ENCODE data around the gene SCYL1. TPM values are rescaled to one million over a fixed set of nuclear protein-coding genes. Genes with fewer than 3 reads are reported as not detected.

SCYL1 gene
- total RNA-seq, 1 donor from 2014 or later = 16.9 TPM

DNA sequence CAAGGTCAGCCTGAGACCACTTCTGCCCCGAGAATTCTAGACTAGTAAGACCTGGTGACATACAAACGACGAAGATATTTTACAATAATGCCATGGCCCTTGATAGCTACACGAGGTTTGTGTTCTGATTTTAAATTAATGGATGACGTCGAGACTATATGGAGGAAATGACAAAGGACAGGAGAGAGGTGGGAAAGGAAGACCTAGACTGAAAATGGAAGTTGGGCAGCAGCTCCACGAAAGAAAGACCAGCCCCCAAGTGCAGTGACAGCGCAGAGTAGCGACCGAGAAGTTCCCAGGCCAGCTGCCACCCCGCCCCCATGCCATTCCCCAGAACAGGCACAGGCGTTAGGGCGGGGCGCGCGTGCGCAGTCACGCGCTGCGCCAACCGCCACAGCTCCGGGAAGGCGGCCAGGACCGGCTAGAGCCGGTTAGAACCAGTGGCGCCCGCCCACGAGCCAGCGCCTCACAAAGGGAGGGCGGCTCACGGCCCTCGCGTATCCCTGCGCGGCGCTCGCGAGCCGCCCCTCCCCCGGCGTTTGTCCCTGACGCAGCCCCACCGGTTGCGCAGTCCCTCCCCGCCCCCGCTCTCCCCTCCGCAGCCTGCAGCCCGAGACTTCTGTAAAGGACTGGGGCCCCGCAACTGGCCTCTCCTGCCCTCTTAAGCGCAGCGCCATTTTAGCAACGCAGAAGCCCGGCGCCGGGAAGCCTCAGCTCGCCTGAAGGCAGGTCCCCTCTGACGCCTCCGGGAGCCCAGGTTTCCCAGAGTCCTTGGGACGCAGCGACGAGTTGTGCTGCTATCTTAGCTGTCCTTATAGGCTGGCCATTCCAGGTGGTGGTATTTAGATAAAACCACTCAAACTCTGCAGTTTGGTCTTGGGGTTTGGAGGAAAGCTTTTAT is 27.5 kb upstream of the SCYL1 start:
- peak overlapping the region; percentile 98 for H3K4me2 ChIP-seq
- no peaks in the 10 kb centered on the region for H3K9me3 ChIP-seq (ENCODE audit: low read depth)
- peaks cover 97% of the 10 kb centered on the region for H3K79me2 ChIP-seq (ENCODE audit: low read depth)
- H3F3A ChIP-seq (ENCODE audit: low read depth) = peaks cover 71% of the 10 kb centered on the region
- no peak overlapping the region for H2AFZ ChIP-seq (replicated peaks)
- H3K4me1 ChIP-seq = peaks cover 28% of the 10 kb centered on the region
- peak overlapping the region; percentile 100 for H3K9ac ChIP-seq
- H3K36me3 ChIP-seq = peaks cover 32% of the 10 kb centered on the region
- TF ChIP-seq, protein P1, sequence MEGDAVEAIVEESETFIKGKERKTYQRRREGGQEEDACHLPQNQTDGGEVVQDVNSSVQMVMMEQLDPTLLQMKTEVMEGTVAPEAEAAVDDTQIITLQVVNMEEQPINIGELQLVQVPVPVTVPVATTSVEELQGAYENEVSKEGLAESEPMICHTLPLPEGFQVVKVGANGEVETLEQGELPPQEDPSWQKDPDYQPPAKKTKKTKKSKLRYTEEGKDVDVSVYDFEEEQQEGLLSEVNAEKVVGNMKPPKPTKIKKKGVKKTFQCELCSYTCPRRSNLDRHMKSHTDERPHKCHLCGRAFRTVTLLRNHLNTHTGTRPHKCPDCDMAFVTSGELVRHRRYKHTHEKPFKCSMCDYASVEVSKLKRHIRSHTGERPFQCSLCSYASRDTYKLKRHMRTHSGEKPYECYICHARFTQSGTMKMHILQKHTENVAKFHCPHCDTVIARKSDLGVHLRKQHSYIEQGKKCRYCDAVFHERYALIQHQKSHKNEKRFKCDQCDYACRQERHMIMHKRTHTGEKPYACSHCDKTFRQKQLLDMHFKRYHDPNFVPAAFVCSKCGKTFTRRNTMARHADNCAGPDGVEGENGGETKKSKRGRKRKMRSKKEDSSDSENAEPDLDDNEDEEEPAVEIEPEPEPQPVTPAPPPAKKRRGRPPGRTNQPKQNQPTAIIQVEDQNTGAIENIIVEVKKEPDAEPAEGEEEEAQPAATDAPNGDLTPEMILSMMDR (IDR thresholded peaks at IDR 0.05) = no peak
- no peak for TF ChIP-seq EZH2phosphoT487 (IDR thresholded peaks at IDR 0.05)
- no peak for TF ChIP-seq EZH2 (IDR thresholded peaks at IDR 0.05)
- Mint-ChIP-seq H3K4me3 (no peak overlapping the region), H3K4me1 (peaks cover 38% of the 10 kb centered on the region), H3K27me3 (ENCODE audit: insufficient read depth, low read depth) (peaks cover 7% of the 10 kb centered on the region), H3K36me3 (no peaks in the 10 kb centered on the region), H3K9me3 (peaks cover 4% of the 10 kb centered on the region), H3K27ac (peak overlapping the region; percentile 81)
- DNase-seq (ENCODE audit: low spot score) = peak; percentile 100
- H3K27ac ChIP-seq = peak overlapping the region; percentile 100
- H4K20me1 ChIP-seq (ENCODE audit: low read depth) = peaks cover 35% of the 10 kb centered on the region
- no peaks in the 10 kb centered on the region for H3K27me3 ChIP-seq
- peak overlapping the region; percentile 93 for H3K4me3 ChIP-seq

DNA sequence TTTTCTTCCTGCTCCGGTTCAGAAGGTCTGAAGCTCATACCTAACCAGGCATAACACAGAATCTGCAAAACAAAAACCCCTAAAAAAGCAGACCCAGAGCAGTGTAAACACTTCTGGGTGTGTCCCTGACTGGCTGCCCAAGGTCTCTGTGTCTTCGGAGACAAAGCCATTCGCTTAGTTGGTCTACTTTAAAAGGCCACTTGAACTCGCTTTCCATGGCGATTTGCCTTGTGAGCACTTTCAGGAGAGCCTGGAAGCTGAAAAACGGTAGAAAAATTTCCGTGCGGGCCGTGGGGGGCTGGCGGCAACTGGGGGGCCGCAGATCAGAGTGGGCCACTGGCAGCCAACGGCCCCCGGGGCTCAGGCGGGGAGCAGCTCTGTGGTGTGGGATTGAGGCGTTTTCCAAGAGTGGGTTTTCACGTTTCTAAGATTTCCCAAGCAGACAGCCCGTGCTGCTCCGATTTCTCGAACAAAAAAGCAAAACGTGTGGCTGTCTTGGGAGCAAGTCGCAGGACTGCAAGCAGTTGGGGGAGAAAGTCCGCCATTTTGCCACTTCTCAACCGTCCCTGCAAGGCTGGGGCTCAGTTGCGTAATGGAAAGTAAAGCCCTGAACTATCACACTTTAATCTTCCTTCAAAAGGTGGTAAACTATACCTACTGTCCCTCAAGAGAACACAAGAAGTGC is 26.7 kb upstream of the SCYL1 start:
- no peak overlapping the region for H3K4me3 Mint-ChIP-seq
- Histone ChIP-seq H2AFZ (replicated peaks) (peak overlapping the region; percentile 75), H4K20me1 (ENCODE audit: low read depth) (peaks cover 43% of the 10 kb centered on the region), H3K4me1 (peaks cover 20% of the 10 kb centered on the region), H3K9ac (peak overlapping the region; percentile 100), H3K36me3 (peaks cover 40% of the 10 kb centered on the region), H3K27ac (peak overlapping the region; percentile 100), H3K4me3 (peak overlapping the region; percentile 93), H3F3A (ENCODE audit: low read depth) (peaks cover 71% of the 10 kb centered on the region), H3K4me2 (peak overlapping the region; percentile 98), H3K27me3 (no peaks in the 10 kb centered on the region), H3K9me3 (ENCODE audit: low read depth) (no peaks in the 10 kb centered on the region), H3K79me2 (ENCODE audit: low read depth) (peaks cover 97% of the 10 kb centered on the region)
- DNase-seq (ENCODE audit: low spot score) = peak; percentile 78
- peaks cover 4% of the 10 kb centered on the region for H3K9me3 Mint-ChIP-seq
- no peaks in the 10 kb centered on the region for H3K36me3 Mint-ChIP-seq
- TF ChIP-seq, protein P1 (IDR thresholded peaks at IDR 0.05) = no peak
- no peak for TF ChIP-seq EZH2phosphoT487 (IDR thresholded peaks at IDR 0.05)
- no peak for TF ChIP-seq EZH2 (IDR thresholded peaks at IDR 0.05)
- peaks cover 11% of the 10 kb centered on the region for H3K27me3 Mint-ChIP-seq (ENCODE audit: insufficient read depth, low read depth)
- no peak overlapping the region for H3K27ac Mint-ChIP-seq
- peaks cover 31% of the 10 kb centered on the region for H3K4me1 Mint-ChIP-seq

DNA sequence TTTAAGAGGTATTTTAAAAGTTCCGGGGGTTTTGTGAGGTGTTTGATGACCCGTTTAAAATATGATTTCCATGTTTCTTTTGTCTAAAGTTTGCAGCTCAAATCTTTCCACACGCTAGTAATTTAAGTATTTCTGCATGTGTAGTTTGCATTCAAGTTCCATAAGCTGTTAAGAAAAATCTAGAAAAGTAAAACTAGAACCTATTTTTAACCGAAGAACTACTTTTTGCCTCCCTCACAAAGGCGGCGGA is 26.2 kb upstream of the SCYL1 start:
- Mint-ChIP-seq H3K4me3 (no peak overlapping the region), H3K9me3 (peaks cover 4% of the 10 kb centered on the region), H3K36me3 (peaks cover 2% of the 10 kb centered on the region), H3K27ac (no peak overlapping the region), H3K4me1 (peaks cover 26% of the 10 kb centered on the region), H3K27me3 (ENCODE audit: insufficient read depth, low read depth) (peaks cover 14% of the 10 kb centered on the region)
- Histone ChIP-seq H3K4me1 (peaks cover 16% of the 10 kb centered on the region), H3K27me3 (no peaks in the 10 kb centered on the region), H3K4me2 (peak overlapping the region; percentile 98), H4K20me1 (ENCODE audit: low read depth) (peaks cover 47% of the 10 kb centered on the region), H3F3A (ENCODE audit: low read depth) (peaks cover 71% of the 10 kb centered on the region), H3K79me2 (ENCODE audit: low read depth) (peaks cover 97% of the 10 kb centered on the region), H2AFZ (replicated peaks) (peak overlapping the region; percentile 75), H3K27ac (peak overlapping the region; percentile 100), H3K9ac (peak overlapping the region; percentile 100), H3K9me3 (ENCODE audit: low read depth) (no peaks in the 10 kb centered on the region), H3K4me3 (peak overlapping the region; percentile 93), H3K36me3 (peaks cover 45% of the 10 kb centered on the region)
- no peak for DNase-seq (ENCODE audit: low spot score)
- TF ChIP-seq, protein P1 (IDR thresholded peaks at IDR 0.05) = no peak
- TF ChIP-seq EZH2 (IDR thresholded peaks at IDR 0.05) (no peak), EZH2phosphoT487 (IDR thresholded peaks at IDR 0.05) (no peak)

Data from neural progenitor cell (in vitro differentiated cells).